K562 (cell line): ENCODE results near the gene H3-3A. TPM values are rescaled to one million over a fixed set of nuclear protein-coding genes. Genes with fewer than 3 reads are reported as not detected.

Experiments used
- ARNT ChIP-seq, 2 experiments: fragments of 450-650 bp; IDR thresholded peaks; 2 replicates each; pipeline ENCODE4 v1.6.1; 2016; ENCODE audit warnings: mild to moderate bottlenecking in 1 of 2
- BRD4 ChIP-seq: fragments of 200-600 bp; sonication (generic); IDR thresholded peaks from 2 replicates; pipeline ENCODE4 v1.6.1; 2017; ENCODE audit warnings: inconsistent platforms
- CCNT2 ChIP-seq: IDR thresholded peaks from 2 replicates; pipeline ENCODE4 v1.6.1; 2011; ENCODE audit warnings: borderline replicate concordance, low read depth, mild to moderate bottlenecking, moderate library complexity, mixed read lengths, low read length; ENCODE audit not compliant: insufficient read length; ENCODE audit errors: extremely low read depth
- CGGBP1 ChIP-seq: fragments of 250-450 bp; sonication (Bioruptor Pico); IDR thresholded peaks from 2 replicates; pipeline ENCODE4 v1.9.0; 2021; ENCODE audit warnings: mild to moderate bottlenecking
- FOXP4 ChIP-seq: sonication (generic); formaldehyde crosslinking; IDR thresholded peaks from 2 replicates; pipeline ENCODE4 v1.8.0; 2022; ENCODE audit warnings: mild to moderate bottlenecking, missing genetic modification reagents, borderline replicate concordance
- HSF4 ChIP-seq: fragments of 250-450 bp; sonication (Bioruptor Pico); IDR thresholded peaks from 2 replicates; pipeline ENCODE4 v2.1.2; 2022; ENCODE audit warnings: mild to moderate bottlenecking, moderate library complexity, borderline replicate concordance
- RBM34 ChIP-seq: fragments of 200-400 bp; formaldehyde crosslinking; IDR thresholded peaks from 2 replicates; pipeline ENCODE4 v1.6.1; 2018; ENCODE audit warnings: low read length, borderline replicate concordance; ENCODE audit not compliant: insufficient read depth
- SREBF1 ChIP-seq: fragments of 150-350 bp; IDR thresholded peaks from 2 replicates; pipeline ENCODE4 v1.6.1; 2014; ENCODE audit warnings: antibody characterized with exemption, low read depth, low read length, borderline replicate concordance
- SRSF1 ChIP-seq: fragments of 200-400 bp; formaldehyde crosslinking; IDR thresholded peaks from 2 replicates; pipeline ENCODE4 v1.6.1; 2017; ENCODE audit warnings: mild to moderate bottlenecking, low read depth, low read length, moderate library complexity
- THRA ChIP-seq: fragments of 450-650 bp; IDR thresholded peaks from 2 replicates; pipeline ENCODE4 v1.6.1; 2017; ENCODE audit warnings: mild to moderate bottlenecking, moderate library complexity
- VEZF1 ChIP-seq: fragments of 200-800 bp; sonication (Bioruptor generic); IDR thresholded peaks from 2 replicates; pipeline ENCODE4 v1.6.1; 2017; ENCODE audit warnings: missing genetic modification characterization, missing compliant biosample characterization
- ZBTB1 ChIP-seq: sonication (generic); formaldehyde crosslinking; IDR thresholded peaks from 2 replicates; pipeline ENCODE4 v1.8.1; 2023; ENCODE audit warnings: missing genetic modification reagents, low read depth, mild to moderate bottlenecking, borderline replicate concordance
- ZC3H4 ChIP-seq: sonication (generic); formaldehyde crosslinking; IDR thresholded peaks from 2 replicates; pipeline ENCODE4 v1.9.0; 2021; ENCODE audit warnings: missing genetic modification reagents, borderline replicate concordance
- ZNF121 ChIP-seq: sonication (generic); formaldehyde crosslinking; conservative IDR thresholded peaks from 2 replicates; pipeline ENCODE4 v1.8.0; 2022; ENCODE audit warnings: missing genetic modification reagents
- polyA plus RNA-seq, 8 experiments: library from polyadenylated mRNA; depleted of rRNA in 4 of 8; stranded (reverse) in 5 of 8; unstranded in 3 of 8; fragments of >200 nt; fragmentation: Nextera tagmentation in 2 of 8; fragmentation: Illumina TruSeq in 1 of 8; extraction: Ambion mirVana in 2 of 8; extraction: Trizol in 1 of 8; gene quantifications; 2 replicates each; pipeline versions ENCODE4 v1.2.1 to v1.2.3, GENCODE V29; 2011 to 2014; ENCODE audit warnings: inconsistent platforms in 1 of 8, missing spikeins in 1 of 8
- total RNA-seq, 7 experiments: library from RNA; depleted of rRNA in 6 of 7; stranded (reverse); fragments of >200 nt in 6 of 7; fragmentation: Illumina TruSeq in 2 of 7; extraction: Trizol in 2 of 7; gene quantifications; 2 replicates each; pipeline versions ENCODE4 v1.2.1 to v1.2.3, GENCODE V29; 2011 to 2021; ENCODE audit warnings: low replicate concordance in 1 of 7

The H3-3A gene
- total and polyA plus RNA-seq, 9 of the 15 experiments (the other 6 are each of a cell fraction or from before 2014, with no cell fraction given): 426 to 1,083 (median 591) TPM

- no peak for TF ChIP-seq ZBTB1 (CRISPR knock-in tag)
- TF ChIP-seq RBM34: no peak
- no peak for TF ChIP-seq SREBF1
- no peak for TF ChIP-seq ZC3H4
- no peak for TF ChIP-seq ZNF121 (CRISPR knock-in tag)
- TF ChIP-seq CCNT2: peak; percentile 21
- no peak for TF ChIP-seq BRD4
- no peak for TF ChIP-seq SRSF1
- TF ChIP-seq THRA: no peak
- no peak for TF ChIP-seq VEZF1 (CRISPR knock-in tag)
- TF ChIP-seq HSF4 (CRISPR knock-in tag): no peak
- no peak for TF ChIP-seq FOXP4 (CRISPR knock-in tag)
- no peak for TF ChIP-seq ARNT (IDR thresholded peaks at IDR 0.05)
- no peak for TF ChIP-seq CGGBP1 (CRISPR knock-in tag)
These were observed 10.9 kb downstream of the H3-3A start (continued) for GRCh38 chr1:226073184-226073950.
